ENCODE results near the gene EIF4B. TPM values are rescaled to one million over a fixed set of nuclear protein-coding genes. Genes with fewer than 3 reads are reported as not detected.

EIF4B gene
- total RNA-seq, 1 donor from 2014 or later: 833 TPM

GRCh38 chr12:53036802-53037201, 30.5 kb downstream of the EIF4B start:
- peaks cover 2% of the 10 kb centered on the region for H3K27me3 Mint-ChIP-seq (ENCODE audit: insufficient read depth, low read depth)
- H3K9me3 ChIP-seq (ENCODE audit: low read depth): no peaks in the 10 kb centered on the region
- DNase-seq (ENCODE audit: low spot score): no peak
- no peak overlapping the region for H3K27ac Mint-ChIP-seq
- H3K4me2 ChIP-seq: no peak overlapping the region
- H3F3A ChIP-seq (ENCODE audit: low read depth): peaks cover 59% of the 10 kb centered on the region
- peaks cover 12% of the 10 kb centered on the region for H3K36me3 ChIP-seq
- no peak overlapping the region for H3K4me3 Mint-ChIP-seq
- no peaks in the 10 kb centered on the region for H3K27me3 ChIP-seq
- H3K36me3 Mint-ChIP-seq: peaks cover 31% of the 10 kb centered on the region
- no peaks in the 10 kb centered on the region for H3K4me1 Mint-ChIP-seq
- TF ChIP-seq CTCF (IDR thresholded peaks at IDR 0.05): no peak
- TF ChIP-seq EZH2 (IDR thresholded peaks at IDR 0.05): no peak
- no peak for TF ChIP-seq EZH2phosphoT487 (IDR thresholded peaks at IDR 0.05)
- H3K9me3 Mint-ChIP-seq: no peaks in the 10 kb centered on the region
- H3K4me3 ChIP-seq: no peak overlapping the region
- H3K27ac ChIP-seq: no peak overlapping the region
- H4K20me1 ChIP-seq (ENCODE audit: low read depth): peaks cover 31% of the 10 kb centered on the region
- H2AFZ ChIP-seq (replicated peaks): no peak overlapping the region
- H3K4me1 ChIP-seq: no peaks in the 10 kb centered on the region
- no peaks in the 10 kb centered on the region for H3K79me2 ChIP-seq (ENCODE audit: low read depth)
- no peak overlapping the region for H3K9ac ChIP-seq

- no peak overlapping the region for H3K4me3 ChIP-seq
- H3K4me2 ChIP-seq: no peak overlapping the region
- peaks cover 63% of the 10 kb centered on the region for H3F3A ChIP-seq (ENCODE audit: low read depth)
- H3K27ac Mint-ChIP-seq: no peak overlapping the region
- H4K20me1 ChIP-seq (ENCODE audit: low read depth): peaks cover 33% of the 10 kb centered on the region
- H3K4me1 Mint-ChIP-seq: peaks cover 7% of the 10 kb centered on the region
- H3K4me3 Mint-ChIP-seq: no peak overlapping the region
- no peaks in the 10 kb centered on the region for H3K9me3 ChIP-seq (ENCODE audit: low read depth)
- no peak for TF ChIP-seq EZH2phosphoT487 (IDR thresholded peaks at IDR 0.05)
- no peak for TF ChIP-seq EZH2 (IDR thresholded peaks at IDR 0.05)
- TF ChIP-seq CTCF (IDR thresholded peaks at IDR 0.05): no peak
- H3K36me3 Mint-ChIP-seq: peaks cover 24% of the 10 kb centered on the region
- no peak overlapping the region for H3K27ac ChIP-seq
- peaks cover 16% of the 10 kb centered on the region for H3K4me1 ChIP-seq
- H3K27me3 Mint-ChIP-seq (ENCODE audit: insufficient read depth, low read depth): peaks cover 6% of the 10 kb centered on the region
- H2AFZ ChIP-seq (replicated peaks): no peak overlapping the region
- H3K36me3 ChIP-seq: peaks cover 7% of the 10 kb centered on the region
- DNase-seq (ENCODE audit: low spot score): no peak
- no peaks in the 10 kb centered on the region for H3K79me2 ChIP-seq (ENCODE audit: low read depth)
- peaks cover 4% of the 10 kb centered on the region for H3K27me3 ChIP-seq
- H3K9ac ChIP-seq: no peak overlapping the region
- no peaks in the 10 kb centered on the region for H3K9me3 Mint-ChIP-seq
These were observed 33.6 kb downstream of the EIF4B start for GRCh38 chr12:53039851-53040250.

GRCh38 chr12:53042607-53043454, 36.6 kb downstream of the EIF4B start:
- H3K4me3 ChIP-seq: no peak overlapping the region
- H3F3A ChIP-seq (ENCODE audit: low read depth): peaks cover 65% of the 10 kb centered on the region
- Mint-ChIP-seq H3K36me3 (peaks cover 15% of the 10 kb centered on the region), H3K9me3 (no peaks in the 10 kb centered on the region), H3K4me3 (no peak overlapping the region), H3K27ac (no peak overlapping the region), H3K4me1 (peaks cover 23% of the 10 kb centered on the region), H3K27me3 (ENCODE audit: insufficient read depth, low read depth) (peaks cover 16% of the 10 kb centered on the region)
- H3K4me1 ChIP-seq: peaks cover 19% of the 10 kb centered on the region
- peaks cover 29% of the 10 kb centered on the region for H4K20me1 ChIP-seq (ENCODE audit: low read depth)
- H3K36me3 ChIP-seq: no peaks in the 10 kb centered on the region
- no peaks in the 10 kb centered on the region for H3K9me3 ChIP-seq (ENCODE audit: low read depth)
- peak overlapping the region; percentile 86 for H3K27ac ChIP-seq
- H3K9ac ChIP-seq: no peak overlapping the region
- no peak overlapping the region for H3K4me2 ChIP-seq
- DNase-seq (ENCODE audit: low spot score): no peak
- H3K27me3 ChIP-seq: peaks cover 18% of the 10 kb centered on the region
- no peak for TF ChIP-seq CTCF (IDR thresholded peaks at IDR 0.05)
- no peak overlapping the region for H2AFZ ChIP-seq (replicated peaks)
- no peaks in the 10 kb centered on the region for H3K79me2 ChIP-seq (ENCODE audit: low read depth)

All from neural progenitor cell (in vitro differentiated cells).